ENCODE data around the gene NSUN7. TPM values are rescaled to one million over a fixed set of nuclear protein-coding genes. Genes with fewer than 3 reads are reported as not detected.

NSUN7 gene
- total RNA-seq, 1 experiment from 2014 or later, result 6.7 TPM

GRCh38 chr4:40804598-40804997, 54.8 kb downstream of the NSUN7 start:
- Histone ChIP-seq H3K9me3 (ENCODE audit: low read length) (no peaks in the 10 kb centered on the region), H3K27ac (ENCODE audit: low read length) (no peak overlapping the region), H3K27me3 (ENCODE audit: low read length) (no peaks in the 10 kb centered on the region), H2AFZ (ENCODE audit: low read length) (no peak overlapping the region), H4K20me1 (ENCODE audit: low read length) (no peaks in the 10 kb centered on the region), H3K4me3 (ENCODE audit: low read length) (no peak overlapping the region), H3K4me2 (ENCODE audit: low read length) (no peak overlapping the region), H3K9me2 (replicated peaks; ENCODE audit: low read length) (no peaks in the 10 kb centered on the region), H3F3A (ENCODE audit: low read length, unreplicated experiment) (no peaks in the 10 kb centered on the region), H3K4me1 (ENCODE audit: insufficient read depth, low read length) (no peaks in the 10 kb centered on the region), H3K79me2 (ENCODE audit: low read length) (no peaks in the 10 kb centered on the region), H3K9ac (ENCODE audit: low read length) (no peak overlapping the region), H3K36me3 (ENCODE audit: low read depth, low read length) (no peaks in the 10 kb centered on the region)
- DNase-seq, result no peak
- TF ChIP-seq EZH2 (IDR thresholded peaks at IDR 0.05; ENCODE audit: low read length, unreplicated experiment), result no peak
- no peak for TF ChIP-seq EZH2phosphoT487 (IDR thresholded peaks at IDR 0.05; ENCODE audit: borderline replicate concordance, low read length)
- TF ChIP-seq, protein P1, sequence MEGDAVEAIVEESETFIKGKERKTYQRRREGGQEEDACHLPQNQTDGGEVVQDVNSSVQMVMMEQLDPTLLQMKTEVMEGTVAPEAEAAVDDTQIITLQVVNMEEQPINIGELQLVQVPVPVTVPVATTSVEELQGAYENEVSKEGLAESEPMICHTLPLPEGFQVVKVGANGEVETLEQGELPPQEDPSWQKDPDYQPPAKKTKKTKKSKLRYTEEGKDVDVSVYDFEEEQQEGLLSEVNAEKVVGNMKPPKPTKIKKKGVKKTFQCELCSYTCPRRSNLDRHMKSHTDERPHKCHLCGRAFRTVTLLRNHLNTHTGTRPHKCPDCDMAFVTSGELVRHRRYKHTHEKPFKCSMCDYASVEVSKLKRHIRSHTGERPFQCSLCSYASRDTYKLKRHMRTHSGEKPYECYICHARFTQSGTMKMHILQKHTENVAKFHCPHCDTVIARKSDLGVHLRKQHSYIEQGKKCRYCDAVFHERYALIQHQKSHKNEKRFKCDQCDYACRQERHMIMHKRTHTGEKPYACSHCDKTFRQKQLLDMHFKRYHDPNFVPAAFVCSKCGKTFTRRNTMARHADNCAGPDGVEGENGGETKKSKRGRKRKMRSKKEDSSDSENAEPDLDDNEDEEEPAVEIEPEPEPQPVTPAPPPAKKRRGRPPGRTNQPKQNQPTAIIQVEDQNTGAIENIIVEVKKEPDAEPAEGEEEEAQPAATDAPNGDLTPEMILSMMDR (conservative IDR thresholded peaks at IDR 0.05; ENCODE audit: low read depth, low read length), result no peak
- intact Hi-C loops (cut with micrococcal nuclease), result no loop called here
- POLR2A ChIA-PET (ENCODE audit: unreplicated experiment), result no interaction called here
- no TSS peak for BruUV-seq (replicated peaks)
- CTCF ChIA-PET, result no interaction called here
- ATAC-seq, result no peak

GRCh38 chr4:40808926-40809457, 59.2 kb downstream of the NSUN7 start:
- CTCF ChIA-PET, result interaction anchor here (0.7 kb wide), 1 partner anchor 32 kb away, joined by 4 read pairs; no protein-coding TSS in a partner anchor
- Histone ChIP-seq H3F3A (ENCODE audit: low read length, unreplicated experiment) (no peaks in the 10 kb centered on the region), H3K9me3 (ENCODE audit: low read length) (no peaks in the 10 kb centered on the region), H3K9ac (ENCODE audit: low read length) (no peak overlapping the region), H3K9me2 (replicated peaks; ENCODE audit: low read length) (no peaks in the 10 kb centered on the region), H3K4me3 (ENCODE audit: low read length) (no peak overlapping the region), H4K20me1 (ENCODE audit: low read length) (no peaks in the 10 kb centered on the region), H3K79me2 (ENCODE audit: low read length) (no peaks in the 10 kb centered on the region), H3K27me3 (ENCODE audit: low read length) (no peaks in the 10 kb centered on the region), H3K27ac (ENCODE audit: low read length) (no peak overlapping the region), H3K36me3 (ENCODE audit: low read depth, low read length) (no peaks in the 10 kb centered on the region), H2AFZ (ENCODE audit: low read length) (no peak overlapping the region), H3K4me1 (ENCODE audit: insufficient read depth, low read length) (no peaks in the 10 kb centered on the region), H3K4me2 (ENCODE audit: low read length) (no peak overlapping the region)
- intact Hi-C loops (cut with micrococcal nuclease), result no loop called here
- no TSS peak for BruUV-seq (replicated peaks)
- POLR2A ChIA-PET (ENCODE audit: unreplicated experiment), result no interaction called here
- no peak for ATAC-seq
- TF ChIP-seq EZH2phosphoT487 (IDR thresholded peaks at IDR 0.05; ENCODE audit: borderline replicate concordance, low read length), result no peak
- TF ChIP-seq, protein P1 (conservative IDR thresholded peaks at IDR 0.05; ENCODE audit: low read depth, low read length), result no peak
- TF ChIP-seq EZH2 (IDR thresholded peaks at IDR 0.05; ENCODE audit: low read length, unreplicated experiment), result no peak
- DNase-seq, result no peak

GRCh38 chr4:40811956-40812355, 62.2 kb downstream of the NSUN7 start:
- CTCF ChIA-PET, result no interaction called here
- no peaks in the 10 kb centered on the region for H3K27me3 ChIP-seq (ENCODE audit: low read length)
- no peak overlapping the region for H3K4me2 ChIP-seq (ENCODE audit: low read length)
- no peaks in the 10 kb centered on the region for H3K9me2 ChIP-seq (replicated peaks; ENCODE audit: low read length)
- intact Hi-C loops (cut with micrococcal nuclease), result no loop called here
- TF ChIP-seq, protein P1 (conservative IDR thresholded peaks at IDR 0.05; ENCODE audit: low read depth, low read length), result no peak
- no peak for TF ChIP-seq EZH2 (IDR thresholded peaks at IDR 0.05; ENCODE audit: low read length, unreplicated experiment)
- no peak for DNase-seq
- H3K4me1 ChIP-seq (ENCODE audit: insufficient read depth, low read length), result no peaks in the 10 kb centered on the region
- no TSS peak for BruUV-seq (replicated peaks)
- POLR2A ChIA-PET (ENCODE audit: unreplicated experiment), result no interaction called here
- no peak overlapping the region for H3K27ac ChIP-seq (ENCODE audit: low read length)
- H4K20me1 ChIP-seq (ENCODE audit: low read length), result no peaks in the 10 kb centered on the region
- no peaks in the 10 kb centered on the region for H3F3A ChIP-seq (ENCODE audit: low read length, unreplicated experiment)
- H3K79me2 ChIP-seq (ENCODE audit: low read length), result no peaks in the 10 kb centered on the region
- H3K9me3 ChIP-seq (ENCODE audit: low read length), result no peaks in the 10 kb centered on the region
- ATAC-seq, result no peak
- H2AFZ ChIP-seq (ENCODE audit: low read length), result no peak overlapping the region
- no peak overlapping the region for H3K4me3 ChIP-seq (ENCODE audit: low read length)
- no peaks in the 10 kb centered on the region for H3K36me3 ChIP-seq (ENCODE audit: low read depth, low read length)
- H3K9ac ChIP-seq (ENCODE audit: low read length), result no peak overlapping the region

Measured in PC-3 (cell line).